Brain microvascular endothelial cell (primary cell): ENCODE results near the gene SYVN1.

Experiments used
- DNase-seq: peaks from one replicate; pipeline ENCODE4 v3.0.0-alpha.2; 2020
- H3K27ac ChIP-seq: fragments of 250-450 bp; sonication (Bioruptor Pico); 2 replicates; pipeline ENCODE4 v1.5.1; 2020; ENCODE audit warnings: mild to moderate bottlenecking, moderate library complexity
- H3K27me3 ChIP-seq: fragments of 250-450 bp; sonication (Bioruptor Pico); replicated peaks from 2 replicates; pipeline ENCODE4 v1.5.1; 2020; ENCODE audit warnings: mild to moderate bottlenecking
- H3K36me3 ChIP-seq: fragments of 250-450 bp; sonication (Bioruptor Pico); replicated peaks from 2 replicates; pipeline ENCODE4 v1.5.1; 2020; ENCODE audit warnings: mild to moderate bottlenecking
- H3K4me3 ChIP-seq: 2 replicates; pipeline ENCODE4 v1.5.1; 2011; ENCODE audit warnings: low read depth, mild to moderate bottlenecking, control low read depth, low read length, moderate library complexity
- in situ Hi-C: cut with HindIII; loops from 2 replicates; pipeline ENCODE4 v1.10.0; 2017; ENCODE audit warnings: low sequenced_read_pairs, low pct_ligation_motif_present
- TF ChIP-seq, protein P1 (sequence below): IDR thresholded peaks from 2 replicates; pipeline ENCODE4 v1.5.1; 2011; ENCODE audit warnings: low read depth, mild to moderate bottlenecking, moderate library complexity, low read length, control low read depth, inconsistent platforms; ENCODE audit errors: missing control alignments

The SYVN1 gene

DNA sequence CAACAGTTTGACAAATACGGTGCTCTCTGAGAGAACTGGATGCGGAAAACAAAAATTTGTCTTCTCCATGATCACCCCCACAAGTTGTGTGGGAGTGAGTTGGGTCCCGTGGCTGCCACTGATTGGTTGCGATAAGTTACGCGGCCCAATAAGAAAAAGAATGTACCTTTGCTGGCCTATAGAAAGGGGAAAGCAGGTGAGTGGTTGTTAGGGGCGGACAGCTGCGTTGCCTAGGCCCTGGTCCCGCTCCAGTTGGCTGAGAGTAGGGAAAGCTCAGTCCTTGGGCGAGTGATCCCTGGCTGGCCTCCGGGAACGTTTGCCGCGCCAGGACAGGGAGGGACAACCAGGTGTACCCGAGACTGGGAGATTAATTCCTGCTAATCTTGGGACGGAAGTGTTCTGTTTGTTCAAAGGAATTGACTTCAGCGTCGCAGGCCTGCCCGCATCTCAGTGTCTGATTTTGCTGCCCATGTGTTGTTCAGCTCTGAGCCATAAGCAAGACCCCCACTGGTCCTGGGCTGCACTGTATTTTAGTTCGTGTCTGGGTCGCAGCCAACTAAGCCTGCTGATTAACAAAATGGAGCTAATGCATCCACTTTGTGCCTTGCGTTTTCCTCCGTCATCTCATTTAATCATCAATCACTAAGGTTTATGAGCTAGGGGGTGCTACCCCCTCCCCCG is 773 bp upstream of the SYVN1 start:
- Histone ChIP-seq H3K4me3 (peak overlapping the region; percentile 94), H3K36me3 (peaks cover 26% of the 10 kb centered on the region), H3K27me3 (no peaks in the 10 kb centered on the region), H3K27ac (peak overlapping the region; percentile 100)
- TF ChIP-seq, protein P1, sequence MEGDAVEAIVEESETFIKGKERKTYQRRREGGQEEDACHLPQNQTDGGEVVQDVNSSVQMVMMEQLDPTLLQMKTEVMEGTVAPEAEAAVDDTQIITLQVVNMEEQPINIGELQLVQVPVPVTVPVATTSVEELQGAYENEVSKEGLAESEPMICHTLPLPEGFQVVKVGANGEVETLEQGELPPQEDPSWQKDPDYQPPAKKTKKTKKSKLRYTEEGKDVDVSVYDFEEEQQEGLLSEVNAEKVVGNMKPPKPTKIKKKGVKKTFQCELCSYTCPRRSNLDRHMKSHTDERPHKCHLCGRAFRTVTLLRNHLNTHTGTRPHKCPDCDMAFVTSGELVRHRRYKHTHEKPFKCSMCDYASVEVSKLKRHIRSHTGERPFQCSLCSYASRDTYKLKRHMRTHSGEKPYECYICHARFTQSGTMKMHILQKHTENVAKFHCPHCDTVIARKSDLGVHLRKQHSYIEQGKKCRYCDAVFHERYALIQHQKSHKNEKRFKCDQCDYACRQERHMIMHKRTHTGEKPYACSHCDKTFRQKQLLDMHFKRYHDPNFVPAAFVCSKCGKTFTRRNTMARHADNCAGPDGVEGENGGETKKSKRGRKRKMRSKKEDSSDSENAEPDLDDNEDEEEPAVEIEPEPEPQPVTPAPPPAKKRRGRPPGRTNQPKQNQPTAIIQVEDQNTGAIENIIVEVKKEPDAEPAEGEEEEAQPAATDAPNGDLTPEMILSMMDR = no peak
- peak; percentile 95 for DNase-seq
- in situ Hi-C loops = no loop called here

DNA sequence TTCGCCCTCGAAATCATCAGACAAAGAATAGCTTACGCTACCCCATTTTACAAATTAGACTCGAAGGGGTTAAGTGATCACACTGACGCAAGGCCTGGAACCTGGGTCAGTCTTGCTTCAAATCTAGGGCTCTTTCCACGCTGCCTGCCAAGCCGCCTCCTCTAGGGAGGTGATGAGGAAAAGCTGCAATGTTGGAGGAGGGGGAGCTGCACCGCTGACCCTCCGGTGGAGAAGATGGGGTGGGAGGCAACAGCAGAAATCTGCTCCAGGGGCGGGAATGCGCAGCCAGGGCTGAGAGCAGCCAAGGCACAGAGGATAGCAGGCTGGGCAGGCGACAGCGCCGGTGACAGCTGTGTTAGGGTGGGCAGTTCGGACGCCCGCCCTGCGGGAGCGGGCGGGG is 595 bp downstream of the SYVN1 start:
- Histone ChIP-seq H3K27me3 (no peaks in the 10 kb centered on the region), H3K4me3 (peak overlapping the region; percentile 94), H3K27ac (peak overlapping the region; percentile 100), H3K36me3 (peaks cover 40% of the 10 kb centered on the region)
- no peak for DNase-seq
- TF ChIP-seq, protein P1 = no peak
- in situ Hi-C loops = no loop called here

DNA sequence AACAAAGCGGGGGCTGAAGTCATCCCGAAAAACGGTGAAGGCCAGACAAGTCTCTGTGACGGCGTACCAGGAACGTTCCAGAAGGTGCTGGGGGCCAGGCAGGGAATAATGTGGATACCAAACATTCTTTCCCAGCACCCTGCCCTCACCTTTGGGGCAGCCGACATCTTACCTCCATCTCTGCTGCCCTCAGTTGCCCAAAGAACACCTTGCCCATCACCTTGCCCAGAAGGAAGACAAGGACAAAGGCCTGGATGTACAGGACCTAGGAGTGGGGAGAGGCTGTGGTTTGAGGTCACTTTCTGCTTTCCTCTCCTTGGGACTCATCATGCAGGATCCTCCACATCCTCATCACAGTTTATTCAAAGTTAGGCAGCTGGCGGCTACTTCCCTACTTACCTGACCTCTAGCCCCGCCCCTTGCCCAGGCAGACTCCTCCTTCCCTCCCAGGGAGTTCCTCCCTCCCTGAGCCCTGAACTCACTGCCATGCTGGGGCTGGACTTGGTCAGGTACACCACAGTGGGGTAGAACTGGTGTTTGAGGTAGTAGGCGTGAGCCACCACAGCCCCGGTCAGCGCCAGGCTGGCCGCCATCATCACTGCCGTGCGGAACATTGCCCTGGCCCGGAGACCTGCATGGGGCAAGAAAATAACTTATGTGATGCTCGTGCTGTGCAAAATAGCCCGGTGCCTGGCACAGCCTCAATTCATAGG is 1.2 kb downstream of the SYVN1 start:
- TF ChIP-seq, protein P1 = no peak
- no peak for DNase-seq
- Histone ChIP-seq H3K27me3 (no peaks in the 10 kb centered on the region), H3K36me3 (peaks cover 45% of the 10 kb centered on the region), H3K4me3 (peak overlapping the region; percentile 94), H3K27ac (peak overlapping the region; percentile 100)
- in situ Hi-C loops = no loop called here

DNA sequence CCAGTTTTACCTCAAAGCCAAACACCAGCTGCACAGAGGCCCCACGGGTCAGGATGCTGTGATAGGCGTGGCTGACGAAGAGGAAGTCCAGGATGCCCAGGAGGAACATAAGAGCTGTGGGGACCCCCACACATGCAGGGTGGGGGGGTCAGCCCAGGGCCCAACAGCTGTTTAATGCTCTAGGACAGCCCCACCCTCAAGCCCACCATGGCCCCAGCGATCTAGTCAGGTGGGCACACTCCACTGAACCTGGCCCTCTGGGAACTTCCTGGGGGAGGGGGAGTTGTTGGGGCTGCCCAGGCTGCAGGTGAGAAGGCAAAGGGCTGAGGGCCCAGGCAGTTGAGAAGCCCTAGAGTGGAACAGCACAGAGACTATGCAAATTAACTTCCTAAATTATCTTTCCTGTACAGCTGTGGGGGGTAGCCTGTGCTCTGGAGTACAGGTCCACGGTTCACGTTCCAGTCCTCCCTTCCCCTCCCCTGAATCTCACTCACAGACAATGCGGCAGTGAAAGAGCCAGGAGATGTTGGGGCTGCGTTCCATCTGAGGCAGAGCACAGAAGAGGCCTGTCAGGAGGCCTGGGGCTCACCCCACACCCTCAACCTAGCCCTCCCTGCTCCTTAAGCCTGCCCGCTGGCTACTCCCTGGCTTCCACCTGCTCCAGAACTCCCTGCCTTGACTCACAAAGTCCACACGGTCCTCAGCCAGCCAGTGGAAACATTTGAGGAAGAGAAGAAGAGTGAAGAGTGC is 1.9 kb downstream of the SYVN1 start:
- Histone ChIP-seq H3K27ac (no peak overlapping the region), H3K4me3 (no peak overlapping the region)

DNA sequence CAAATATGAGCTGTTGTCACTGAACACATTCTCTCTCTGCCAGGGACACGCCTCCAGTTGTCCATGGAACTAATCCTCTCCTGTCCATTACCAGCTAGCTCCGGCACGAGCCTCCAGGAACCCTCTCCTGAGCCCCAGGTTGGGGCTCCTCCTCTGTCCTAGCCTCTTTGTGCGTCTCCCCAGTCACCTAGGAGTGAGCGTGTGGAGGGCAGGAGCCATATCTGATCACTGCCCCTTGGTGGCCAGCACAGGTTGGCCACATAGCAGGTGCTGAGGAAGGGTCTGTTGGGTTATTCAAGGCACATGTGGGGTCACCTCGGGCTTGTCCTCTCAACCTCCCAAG is 2.5 kb downstream of the SYVN1 start:
- no peak overlapping the region for H3K4me3 ChIP-seq
- H3K27me3 ChIP-seq = no peaks in the 10 kb centered on the region
- H3K27ac ChIP-seq = no peak overlapping the region
- DNase-seq = no peak
- H3K36me3 ChIP-seq = peaks cover 56% of the 10 kb centered on the region
- in situ Hi-C loops = no loop called here
- TF ChIP-seq, protein P1 = no peak

More for the DNA sequence above, 1.9 kb downstream of the SYVN1 start:
- no peak for DNase-seq
- in situ Hi-C loops = no loop called here
- Histone ChIP-seq H3K36me3 (peaks cover 52% of the 10 kb centered on the region), H3K27me3 (no peaks in the 10 kb centered on the region)
- TF ChIP-seq, protein P1 = no peak
